Tibial nerve (tissue), 4 donors: ENCODE data around the gene FAM170B. TPM values are rescaled to one million over a fixed set of nuclear protein-coding genes. Genes with fewer than 3 reads are reported as not detected.
A peak's percentile ranks its signal among the peaks of the same experiment; 100 is the strongest.

ENCODE experiments used
- DNase-seq, 2 donors: peaks; one replicate each; pipeline ENCODE4 v3.0.0-alpha.2; 2019; ENCODE audit warnings: low spot score in 2 of 2
- H3K27ac ChIP-seq, 4 donors: fragments of 200-600 bp; sonication (generic) in 3 of 4; one replicate each; pipeline ENCODE4 v1.5.1; 2017 to 2019; ENCODE audit warnings: mild to moderate bottlenecking in 1 of 4
- H3K27me3 ChIP-seq, 2 donors: fragments of 200-600 bp; sonication (generic) in 1 of 2; one replicate each; pipeline versions ENCODE4 v1.5.1 to v1.6.0; 2017 to 2019
- H3K36me3 ChIP-seq, 3 donors: fragments of 200-600 bp; sonication (generic); one replicate each; pipeline ENCODE4 v1.5.1; 2018 to 2019
- H3K4me1 ChIP-seq, 4 donors: fragments of 200-600 bp; sonication (generic) in 3 of 4; one replicate each; pipeline ENCODE4 v1.5.1; 2017 to 2019
- H3K4me3 ChIP-seq, 4 donors: fragments of 200-600 bp; sonication (generic) in 3 of 4; one replicate each; pipeline ENCODE4 v1.5.1; 2017 to 2019; ENCODE audit warnings: mild to moderate bottlenecking in 1 of 4, moderate library complexity in 1 of 4
- H3K9me3 ChIP-seq, 4 donors: fragments of 200-600 bp; sonication (generic) in 3 of 4; one replicate each; pipeline ENCODE4 v1.5.1; 2017 to 2019
- EP300 ChIP-seq, 2 donors: sonication (generic); formaldehyde crosslinking; IDR thresholded peaks; one replicate each; pipeline ENCODE4 v1.6.1; 2017; ENCODE audit warnings: antibody characterized with exemption in 2 of 2, mild to moderate bottlenecking in 1 of 2
- POLR2A ChIP-seq, 2 donors: fragments of 450-650 bp; IDR thresholded peaks; one replicate each; pipeline ENCODE4 v1.6.1; 2017; ENCODE audit warnings: antibody characterized with exemption in 2 of 2, mild to moderate bottlenecking in 2 of 2, moderate library complexity in 2 of 2
- WGBS, 2 donors: methylation state at CpG; one replicate each; pipeline ENCODE4 v1.1.5; 2018; 5-methylcytosine and 5-hydroxymethylcytosine counted together
- total RNA-seq, 4 donors: library from RNA; depleted of rRNA; stranded (reverse); fragments of >200 nt; gene quantifications; one replicate each; pipeline ENCODE4 v1.1.0, GENCODE V29; 2016
- TF ChIP-seq, protein P1 (sequence below), 5 experiments: fragments of 200-600 bp in 3 of 5; fragments of 450-650 bp in 2 of 5; sonication (generic) in 3 of 5; IDR thresholded peaks; one replicate each; pipeline ENCODE4 v1.5.1; 2016 to 2019; ENCODE audit warnings: antibody characterized with exemption in 5 of 5, mild to moderate bottlenecking in 3 of 5, moderate library complexity in 2 of 5

Gene FAM170B
- total RNA-seq, 4 donors from 2014 or later: 0.63 TPM; not detected in 3

- Histone ChIP-seq H3K4me3 (no peak overlapping the region), H3K9me3 (no peaks in the 10 kb centered on the region), H3K4me1 (peaks cover 0 to 61% (median 10%) of the 10 kb centered on the region in 4 donors), H3K36me3 (no peaks in the 10 kb centered on the region), H3K27me3 (no peaks in the 10 kb centered on the region), H3K27ac (peak overlapping the region in 2 of 4 donors; percentile 29 to 34)
- WGBS, 2 donors: 43 to 71% methylated on average over 3 of the region's 3 CpGs
- TF ChIP-seq POLR2A (IDR thresholded peaks at IDR 0.05) (no peak), EP300 (IDR thresholded peaks at IDR 0.05) (no peak)
- TF ChIP-seq, protein P1, sequence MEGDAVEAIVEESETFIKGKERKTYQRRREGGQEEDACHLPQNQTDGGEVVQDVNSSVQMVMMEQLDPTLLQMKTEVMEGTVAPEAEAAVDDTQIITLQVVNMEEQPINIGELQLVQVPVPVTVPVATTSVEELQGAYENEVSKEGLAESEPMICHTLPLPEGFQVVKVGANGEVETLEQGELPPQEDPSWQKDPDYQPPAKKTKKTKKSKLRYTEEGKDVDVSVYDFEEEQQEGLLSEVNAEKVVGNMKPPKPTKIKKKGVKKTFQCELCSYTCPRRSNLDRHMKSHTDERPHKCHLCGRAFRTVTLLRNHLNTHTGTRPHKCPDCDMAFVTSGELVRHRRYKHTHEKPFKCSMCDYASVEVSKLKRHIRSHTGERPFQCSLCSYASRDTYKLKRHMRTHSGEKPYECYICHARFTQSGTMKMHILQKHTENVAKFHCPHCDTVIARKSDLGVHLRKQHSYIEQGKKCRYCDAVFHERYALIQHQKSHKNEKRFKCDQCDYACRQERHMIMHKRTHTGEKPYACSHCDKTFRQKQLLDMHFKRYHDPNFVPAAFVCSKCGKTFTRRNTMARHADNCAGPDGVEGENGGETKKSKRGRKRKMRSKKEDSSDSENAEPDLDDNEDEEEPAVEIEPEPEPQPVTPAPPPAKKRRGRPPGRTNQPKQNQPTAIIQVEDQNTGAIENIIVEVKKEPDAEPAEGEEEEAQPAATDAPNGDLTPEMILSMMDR (IDR thresholded peaks at IDR 0.05): no peak
- no peak for DNase-seq
These were observed 20.1 kb downstream of the FAM170B start for GRCh38 chr10:49113741-49114141.

GRCh38 chr10:49112851-49113250 is 21.0 kb downstream of the FAM170B start:
- DNase-seq: no peak
- H3K27ac ChIP-seq: no peak overlapping the region
- WGBS, 2 donors: 48 to 51% methylated on average over 3 of the region's 3 CpGs
- H3K27me3 ChIP-seq: no peaks in the 10 kb centered on the region
- TF ChIP-seq POLR2A (IDR thresholded peaks at IDR 0.05): no peak
- TF ChIP-seq, protein P1 (IDR thresholded peaks at IDR 0.05): no peak
- TF ChIP-seq EP300 (IDR thresholded peaks at IDR 0.05): no peak
- H3K4me1 ChIP-seq: peaks cover 0 to 62% (median 10%) of the 10 kb centered on the region in 4 donors
- H3K9me3 ChIP-seq: no peaks in the 10 kb centered on the region
- no peaks in the 10 kb centered on the region for H3K36me3 ChIP-seq
- no peak overlapping the region for H3K4me3 ChIP-seq

DNA sequence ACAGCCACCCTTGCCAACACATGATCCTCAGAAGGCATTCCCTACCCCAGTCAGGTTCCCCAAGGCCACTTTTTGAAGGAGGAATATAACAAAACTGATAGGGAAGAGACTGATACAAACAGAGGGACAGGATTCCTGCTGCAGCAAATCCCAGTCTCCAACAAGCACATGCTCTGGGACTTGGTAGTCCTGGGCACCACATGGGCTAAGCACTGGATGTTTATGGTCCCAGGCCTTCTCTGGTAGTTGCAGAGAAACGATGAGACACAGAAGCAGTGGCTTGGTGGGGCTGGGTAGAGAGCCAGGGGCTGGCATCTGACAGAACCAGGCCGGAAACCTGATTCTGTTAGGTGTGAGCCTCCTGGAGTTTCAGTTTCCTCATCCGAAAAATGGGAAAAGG is 21.7 kb downstream of the FAM170B start:
- no peak overlapping the region for H3K4me3 ChIP-seq
- H3K4me1 ChIP-seq: peaks cover 0 to 67% (median 13%) of the 10 kb centered on the region in 4 donors
- H3K27ac ChIP-seq: no peak overlapping the region
- no peaks in the 10 kb centered on the region for H3K36me3 ChIP-seq
- TF ChIP-seq POLR2A (IDR thresholded peaks at IDR 0.05): no peak
- TF ChIP-seq, protein P1 (IDR thresholded peaks at IDR 0.05): no peak
- no peak for TF ChIP-seq EP300 (IDR thresholded peaks at IDR 0.05)
- H3K27me3 ChIP-seq: no peaks in the 10 kb centered on the region
- DNase-seq: no peak
- H3K9me3 ChIP-seq: no peaks in the 10 kb centered on the region
- 63 to 79% methylated on average over 3 of the region's 3 CpGs for WGBS, 2 donors

DNA sequence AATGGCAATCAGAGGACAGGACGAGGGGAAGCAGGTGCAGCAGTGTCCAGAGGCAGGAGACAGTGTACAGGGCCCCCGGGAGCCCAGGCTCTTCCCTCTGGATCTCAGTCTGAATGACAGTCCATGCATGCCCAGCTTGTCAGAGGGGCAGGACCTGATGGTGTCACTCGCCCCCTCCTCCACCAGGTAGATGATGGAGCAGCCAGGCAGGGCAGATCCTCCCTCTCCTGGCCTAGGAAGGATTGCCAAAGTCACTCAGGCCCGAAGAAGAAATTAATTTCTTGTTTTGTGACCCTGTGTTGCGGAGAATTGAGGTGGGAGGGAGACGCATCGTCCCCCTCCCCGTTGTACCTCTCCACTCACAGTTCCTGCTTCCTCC is 22.5 kb downstream of the FAM170B start:
- Histone ChIP-seq H3K9me3 (no peaks in the 10 kb centered on the region), H3K4me1 (peaks cover 0 to 75% (median 19%) of the 10 kb centered on the region in 4 donors), H3K36me3 (no peaks in the 10 kb centered on the region), H3K4me3 (no peak overlapping the region), H3K27ac (no peak overlapping the region), H3K27me3 (no peaks in the 10 kb centered on the region)
- WGBS, 2 donors: 68 to 73% methylated on average over 8 of the region's 8 CpGs
- DNase-seq: no peak
- TF ChIP-seq EP300 (IDR thresholded peaks at IDR 0.05): no peak

- Histone ChIP-seq H3K4me1 (peaks cover 0 to 78% (median 20%) of the 10 kb centered on the region in 4 donors), H3K27me3 (no peaks in the 10 kb centered on the region), H3K27ac (no peak overlapping the region), H3K36me3 (no peaks in the 10 kb centered on the region), H3K4me3 (no peak overlapping the region), H3K9me3 (no peaks in the 10 kb centered on the region)
- 97 to 98% methylated on average over 4 of the region's 4 CpGs for WGBS, 2 donors
- DNase-seq: no peak
- TF ChIP-seq EP300 (IDR thresholded peaks at IDR 0.05) (no peak), POLR2A (IDR thresholded peaks at IDR 0.05) (no peak)
- TF ChIP-seq, protein P1 (IDR thresholded peaks at IDR 0.05): no peak
These were observed 23.0 kb downstream of the FAM170B start for GRCh38 chr10:49110684-49111319.
